IPS-11a (cell line): ENCODE data around the gene F8.
A peak's percentile ranks its signal among the peaks of the same experiment; 100 is the strongest.
"Not testable (repeated sequence)": the region's sequence is repeated elsewhere in the genome, so short reads cannot be mapped to it uniquely, and the experiment has no call there.

Source experiments
- H3K4me3 ChIP-seq: one replicate; pipeline ENCODE4 v1.5.1; 2013; ENCODE audit warnings: low read depth, low read length, control low read depth

The F8 gene

DNA sequence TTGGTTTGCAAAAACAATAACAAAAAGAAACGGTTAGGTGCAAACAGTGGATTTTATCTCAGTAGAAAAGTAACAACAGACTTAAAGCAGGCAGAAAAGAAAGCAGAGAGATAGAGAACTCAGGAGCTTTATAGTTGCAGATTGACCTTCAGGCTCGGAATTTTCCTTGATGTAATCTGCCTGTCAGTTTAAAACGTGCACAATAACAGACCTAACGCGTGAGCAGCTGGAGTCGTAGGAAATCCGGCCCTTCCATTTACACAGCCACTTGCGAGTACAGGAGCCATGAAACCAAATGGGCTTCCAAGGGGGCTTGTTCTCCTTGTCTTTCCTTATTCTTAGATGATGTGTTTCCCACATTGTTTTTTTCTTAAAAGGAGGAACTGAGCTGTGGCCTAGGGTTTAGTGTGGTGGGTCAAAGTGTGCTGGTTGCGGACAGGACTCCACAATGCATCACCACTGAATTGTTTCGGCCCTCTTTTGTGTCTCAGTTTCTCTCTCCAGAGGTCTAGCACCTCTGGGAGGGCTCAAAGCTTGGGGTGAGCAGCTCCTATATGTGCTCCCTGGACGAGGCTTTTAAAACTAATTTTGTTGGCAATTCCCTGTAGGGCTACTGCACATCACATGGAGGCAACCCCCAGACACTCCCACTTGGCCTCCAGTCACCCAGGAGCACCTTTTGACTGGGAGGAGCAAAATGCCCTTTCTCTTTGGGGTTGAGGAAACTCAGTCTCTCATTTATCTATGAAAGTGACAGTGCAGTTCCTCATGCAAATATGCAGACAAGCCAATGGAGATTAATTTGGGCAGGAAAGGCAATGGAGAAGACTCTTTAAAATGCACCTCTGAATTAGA lies 203.4 kb downstream of the F8 start:
- H3K4me3 ChIP-seq = no peak overlapping the region

DNA sequence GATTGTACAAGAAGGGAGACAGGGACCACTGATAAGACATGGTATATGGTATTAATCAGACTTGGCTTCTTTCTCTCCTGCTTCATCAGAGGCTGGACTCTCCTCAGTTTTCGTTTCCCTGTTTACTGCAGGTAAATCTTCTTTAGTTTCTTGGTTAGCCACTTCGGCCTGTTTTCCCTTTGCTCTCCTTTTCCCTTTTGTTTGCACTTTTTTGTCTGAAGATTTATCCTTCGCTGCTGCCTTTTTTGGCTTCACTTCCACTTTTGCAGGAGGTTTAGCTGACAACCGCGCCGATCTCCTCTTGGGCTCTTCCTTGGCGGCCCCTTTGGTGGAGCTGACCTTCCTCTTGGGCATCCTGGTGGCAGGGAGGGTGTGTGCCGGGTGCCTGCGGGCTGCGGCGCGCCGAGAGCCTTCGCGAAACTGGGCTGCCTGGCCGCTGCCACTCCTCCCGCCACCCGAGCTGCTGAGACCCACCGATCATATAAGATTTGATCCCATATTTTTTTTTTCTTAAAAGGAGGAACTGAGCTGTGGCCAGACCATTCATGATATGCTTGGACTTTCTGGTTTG lies 205.4 kb downstream of the F8 start:
- not testable (repeated sequence) for H3K4me3 ChIP-seq

DNA sequence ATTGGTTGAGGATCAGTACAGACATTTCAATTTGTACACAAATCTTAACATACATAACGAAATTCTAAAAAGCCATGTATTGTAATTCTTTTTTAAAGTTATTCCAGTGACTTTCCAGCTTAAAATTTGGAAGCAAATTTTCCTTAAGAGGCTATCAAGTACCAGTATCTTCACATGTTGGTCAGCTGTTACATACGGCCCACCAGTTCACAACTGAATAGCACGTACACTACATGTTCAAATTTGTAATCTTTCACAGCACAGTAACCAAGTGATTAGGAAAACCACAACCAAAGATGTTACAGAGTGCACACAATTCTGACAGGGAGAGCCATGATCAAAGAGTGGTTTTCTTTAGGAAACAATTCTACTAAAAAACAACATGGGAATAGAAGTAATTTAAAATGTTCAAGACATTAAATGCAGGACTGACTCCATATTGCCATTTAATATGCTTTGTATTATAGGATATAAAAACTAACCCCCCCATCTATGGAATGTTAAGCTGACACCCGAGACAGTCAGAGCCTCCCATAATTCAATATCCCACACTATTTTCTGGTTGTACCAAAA lies 206.1 kb downstream of the F8 start:
- H3K4me3 ChIP-seq = not testable (repeated sequence)

DNA sequence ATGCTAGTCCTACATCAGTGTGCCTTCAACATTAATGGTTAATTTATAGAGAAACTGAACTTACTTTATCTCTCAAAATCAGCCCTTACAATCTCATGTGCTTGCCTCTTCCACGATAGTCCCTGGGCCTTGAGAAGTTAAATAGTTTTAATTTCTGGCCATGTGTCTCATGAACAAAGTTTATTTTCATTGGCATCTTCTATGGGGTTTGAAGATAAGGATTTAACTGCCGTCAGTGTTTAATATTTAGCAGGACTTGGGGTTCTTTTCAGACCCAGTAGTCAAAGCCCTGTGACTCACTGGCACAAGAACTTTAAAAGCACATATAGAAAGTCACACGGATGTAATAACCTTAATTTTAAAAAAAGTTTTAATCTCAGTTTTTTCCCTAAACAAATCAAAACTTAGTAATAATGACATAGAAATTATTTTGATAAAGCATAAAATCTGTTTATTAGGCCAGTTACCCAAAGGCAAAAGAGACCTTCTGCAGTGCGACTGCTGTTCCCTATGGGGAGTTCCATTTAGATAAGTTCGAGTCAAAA lies 207.2 kb downstream of the F8 start:
- no peak overlapping the region for H3K4me3 ChIP-seq

DNA sequence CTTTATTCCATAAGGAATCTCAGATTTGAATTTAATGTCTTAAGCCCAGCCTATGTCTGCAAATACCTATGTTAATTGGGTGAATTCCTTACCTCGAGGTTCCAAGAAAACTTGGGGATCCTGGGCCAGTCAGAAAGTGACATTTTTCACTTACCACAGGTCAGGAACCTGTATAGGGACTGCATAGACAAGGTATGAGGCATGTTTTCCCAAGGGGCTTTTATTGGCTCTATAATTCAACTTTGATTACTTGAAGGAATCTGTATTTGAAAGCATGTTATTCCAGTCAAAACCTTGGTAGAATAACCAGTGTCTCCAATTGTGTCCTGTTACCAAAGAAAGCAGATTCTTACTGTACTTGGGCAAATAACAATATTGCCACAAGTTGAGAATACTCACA lies 208.7 kb downstream of the F8 start:
- H3K4me3 ChIP-seq = no peak overlapping the region

DNA sequence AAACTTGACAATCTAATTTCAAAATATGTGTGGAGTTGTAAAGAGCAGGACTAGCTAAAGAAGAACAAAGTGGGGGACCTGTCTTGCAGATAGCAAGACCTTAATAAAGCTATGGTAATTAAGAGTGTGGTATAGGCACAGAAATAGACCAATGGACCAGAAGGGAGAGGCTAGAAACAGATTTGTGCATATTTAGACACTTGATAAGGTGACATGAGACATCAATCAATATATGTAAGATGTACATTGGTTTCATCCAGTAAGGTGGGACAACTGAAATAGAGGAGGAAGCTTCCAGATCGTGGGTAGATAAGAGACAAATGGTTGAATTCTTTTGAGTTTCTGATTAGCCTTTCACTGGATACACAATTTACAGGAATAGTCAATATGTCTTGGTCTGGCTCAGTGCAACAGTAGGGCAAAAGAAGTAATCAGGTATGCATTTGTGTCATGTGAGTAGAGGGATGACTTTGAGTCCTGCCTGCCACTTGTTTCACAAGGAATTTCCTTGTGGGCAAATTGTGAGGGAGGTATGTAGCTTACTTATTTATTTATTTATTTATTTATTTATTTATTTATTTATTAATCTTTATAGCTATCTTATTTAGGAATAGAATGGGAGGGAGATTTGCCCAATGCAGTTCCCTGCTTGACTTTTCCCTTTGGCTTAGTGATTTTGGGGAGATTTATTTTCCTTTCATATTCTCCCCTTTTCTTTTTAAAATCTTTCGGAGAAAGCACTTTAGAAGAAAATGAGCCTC lies 210.0 kb downstream of the F8 start:
- no peak overlapping the region for H3K4me3 ChIP-seq

DNA sequence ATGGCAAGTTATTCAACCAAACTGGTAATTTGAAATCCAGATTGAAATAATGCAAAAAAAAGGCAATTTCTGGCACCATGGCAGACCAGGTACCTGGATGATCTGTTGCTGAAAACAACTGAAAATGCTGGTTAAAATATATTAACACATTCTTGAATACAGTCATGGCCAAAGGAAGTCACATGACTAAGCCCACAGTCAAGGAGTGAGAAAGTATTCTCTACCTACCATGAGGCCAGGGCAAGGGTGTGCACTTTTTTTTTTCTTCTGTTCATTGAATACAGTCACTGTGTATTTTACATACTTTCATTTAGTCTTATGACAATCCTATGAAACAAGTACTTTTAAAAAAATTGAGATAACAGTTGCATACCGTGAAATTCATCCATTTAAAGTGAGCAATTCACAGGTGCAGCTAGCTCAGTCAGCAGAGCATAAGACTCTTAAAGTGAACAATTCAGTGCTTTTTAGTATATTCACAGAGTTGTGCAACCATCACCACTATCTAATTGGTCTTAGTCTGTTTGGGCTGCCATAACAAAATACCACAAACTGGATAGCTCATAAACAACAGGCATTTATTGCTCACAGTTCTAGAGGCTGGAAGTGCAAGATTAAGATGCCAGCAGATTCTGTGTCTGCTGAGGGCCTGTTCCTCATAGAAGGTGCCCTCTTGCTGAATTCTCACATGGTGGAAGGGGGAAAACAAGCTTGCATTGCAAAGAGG lies 212.4 kb downstream of the F8 start:
- H3K4me3 ChIP-seq = no peak overlapping the region

DNA sequence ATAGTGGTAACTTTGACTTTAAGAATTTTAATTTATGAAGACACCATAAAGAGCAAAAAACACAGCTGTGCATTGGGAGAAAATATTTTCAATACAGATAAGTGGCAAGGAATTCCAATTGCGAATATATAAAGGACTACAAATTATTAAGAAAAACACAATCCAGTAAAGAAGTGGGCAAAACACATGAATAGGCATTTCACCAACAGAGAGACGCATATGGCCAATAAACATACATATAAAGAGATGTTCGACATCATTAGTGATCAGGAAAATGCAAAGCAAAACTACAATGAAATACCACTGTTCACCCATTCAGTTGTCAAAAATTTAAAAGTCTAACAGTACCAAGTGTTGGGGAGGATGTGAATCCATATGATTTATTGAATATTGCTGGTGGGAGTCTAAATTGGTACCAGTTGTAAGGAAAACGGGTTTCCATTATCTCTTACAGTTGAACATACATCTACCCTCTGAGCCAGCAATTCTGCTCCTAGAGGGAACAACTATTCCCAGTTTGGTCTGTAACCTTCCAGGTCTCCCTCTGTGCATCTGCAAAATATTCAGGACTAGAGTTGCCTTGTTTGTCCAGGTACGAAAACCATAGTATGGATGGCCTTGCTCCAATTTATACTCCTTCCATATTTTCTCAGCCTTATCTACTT lies 215.6 kb downstream of the F8 start:
- H3K4me3 ChIP-seq = no peak overlapping the region

DNA sequence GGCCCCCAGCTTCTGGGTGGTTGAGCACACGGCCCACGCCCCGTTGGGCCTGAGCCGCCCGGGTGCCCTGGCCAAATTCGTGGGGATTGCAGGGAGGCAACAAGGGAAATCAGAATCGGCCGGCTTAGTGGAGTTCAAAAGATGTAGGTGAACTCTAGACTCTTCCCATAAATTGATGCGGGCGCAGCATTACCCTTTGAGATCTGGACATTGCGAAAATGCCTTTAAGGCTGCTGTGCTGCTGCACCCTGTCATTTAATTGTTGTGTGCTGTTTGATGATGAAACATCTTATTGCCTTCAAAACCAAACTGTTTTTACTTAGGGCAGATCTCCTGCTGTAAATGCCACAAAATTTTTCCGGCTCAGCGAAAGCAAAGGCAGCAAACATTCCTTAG lies 216.8 kb downstream of the F8 start:
- H3K4me3 ChIP-seq = peak overlapping the region; percentile 39

DNA sequence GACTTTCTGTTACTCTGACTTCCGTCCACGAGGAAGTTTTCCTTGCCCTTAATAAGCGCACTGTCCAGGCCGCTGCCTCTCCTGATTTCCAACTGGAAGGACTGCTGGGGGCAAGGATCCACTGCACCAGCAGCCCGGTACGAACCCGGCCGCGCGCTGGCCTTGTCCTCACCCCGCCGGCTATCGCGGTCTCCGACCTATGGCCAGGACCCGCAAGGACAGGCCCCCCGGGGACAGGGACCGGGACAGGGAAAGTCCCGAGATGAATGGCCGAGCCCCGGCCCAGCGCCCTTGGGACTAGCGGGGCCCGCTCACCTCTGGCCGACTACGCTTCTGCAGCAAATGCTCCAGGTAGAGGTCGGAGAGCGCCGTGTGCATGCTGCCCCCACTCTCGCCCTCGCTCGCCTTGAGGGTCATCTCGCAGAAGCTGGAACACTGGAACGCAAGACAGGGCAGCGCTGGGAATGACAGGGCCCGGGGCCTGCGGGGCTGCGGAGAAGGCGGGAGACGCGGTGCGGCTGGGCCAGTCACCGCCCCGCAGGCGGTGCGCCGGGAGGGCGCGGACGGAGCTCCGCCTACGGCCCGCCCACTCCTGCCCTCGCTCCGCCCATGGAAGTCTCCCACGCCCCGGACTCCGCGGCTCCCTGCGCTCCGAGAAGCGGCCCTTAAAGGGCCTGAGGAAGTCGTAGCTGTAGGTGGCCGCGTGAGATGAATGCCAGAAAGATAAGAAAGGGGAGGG lies 217.4 kb downstream of the F8 start, which contains the start of gene MPP1:
MPP1 (minus strand) TSS at position 529 of the 739 bp plus-strand sequence; CDS start at position 417, 112 bp downstream.
- peak within 1 kb of the TSS; percentile 39 for H3K4me3 ChIP-seq

DNA sequence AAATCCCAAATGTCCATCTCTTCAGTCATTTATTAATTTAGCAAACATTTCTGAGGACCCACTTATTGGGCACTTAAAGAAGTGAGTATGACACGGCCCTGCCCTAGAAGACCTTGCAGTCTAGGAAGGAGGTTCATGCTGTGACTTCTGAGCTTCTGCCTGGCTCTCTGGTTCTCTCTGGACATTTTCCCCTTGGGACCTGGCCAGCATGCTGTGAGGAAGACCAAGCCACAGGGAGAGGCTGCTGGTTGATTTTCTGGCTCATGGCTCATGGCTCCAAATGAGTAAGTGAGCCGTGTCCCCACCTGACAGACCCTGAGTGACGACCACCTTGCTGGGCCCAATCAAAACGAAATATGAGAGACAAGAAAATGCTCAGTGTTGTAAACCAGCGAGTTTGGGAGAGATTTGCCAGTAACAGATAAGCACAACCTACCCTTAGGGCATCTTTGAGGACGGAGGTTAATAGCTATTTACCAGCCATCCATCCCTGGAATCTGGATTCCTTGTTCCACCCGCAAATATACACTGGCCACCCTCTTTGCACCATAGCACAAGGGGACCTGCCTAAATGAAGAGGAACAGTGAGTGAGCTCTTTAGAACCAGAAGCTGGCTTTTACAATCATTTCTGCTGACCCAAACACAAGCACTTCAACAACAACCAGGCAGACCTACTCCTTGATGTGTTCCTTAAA lies 218.1 kb downstream of the F8 start:
- H3K4me3 ChIP-seq = peak overlapping the region; percentile 39

DNA sequence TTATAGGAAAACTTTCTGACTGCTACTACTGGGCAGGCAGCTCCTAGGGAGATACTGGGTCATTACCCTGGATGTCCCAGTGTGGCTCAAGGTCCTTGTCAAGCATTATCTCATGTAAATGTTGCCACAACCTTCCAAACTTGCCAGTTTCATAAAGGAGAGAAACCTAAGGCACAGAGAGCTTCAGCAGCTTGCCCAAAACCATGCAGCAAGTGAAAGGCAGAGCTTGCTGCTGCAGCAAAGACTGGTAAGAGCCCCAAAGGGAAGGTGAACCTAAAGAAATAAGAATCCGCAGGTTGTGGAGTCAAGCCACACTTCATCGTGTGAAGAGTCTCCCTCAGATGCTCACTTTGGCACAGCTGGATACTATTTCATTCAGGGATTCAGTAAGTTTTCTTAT lies 219.6 kb downstream of the F8 start:
- H3K4me3 ChIP-seq = no peak overlapping the region

DNA sequence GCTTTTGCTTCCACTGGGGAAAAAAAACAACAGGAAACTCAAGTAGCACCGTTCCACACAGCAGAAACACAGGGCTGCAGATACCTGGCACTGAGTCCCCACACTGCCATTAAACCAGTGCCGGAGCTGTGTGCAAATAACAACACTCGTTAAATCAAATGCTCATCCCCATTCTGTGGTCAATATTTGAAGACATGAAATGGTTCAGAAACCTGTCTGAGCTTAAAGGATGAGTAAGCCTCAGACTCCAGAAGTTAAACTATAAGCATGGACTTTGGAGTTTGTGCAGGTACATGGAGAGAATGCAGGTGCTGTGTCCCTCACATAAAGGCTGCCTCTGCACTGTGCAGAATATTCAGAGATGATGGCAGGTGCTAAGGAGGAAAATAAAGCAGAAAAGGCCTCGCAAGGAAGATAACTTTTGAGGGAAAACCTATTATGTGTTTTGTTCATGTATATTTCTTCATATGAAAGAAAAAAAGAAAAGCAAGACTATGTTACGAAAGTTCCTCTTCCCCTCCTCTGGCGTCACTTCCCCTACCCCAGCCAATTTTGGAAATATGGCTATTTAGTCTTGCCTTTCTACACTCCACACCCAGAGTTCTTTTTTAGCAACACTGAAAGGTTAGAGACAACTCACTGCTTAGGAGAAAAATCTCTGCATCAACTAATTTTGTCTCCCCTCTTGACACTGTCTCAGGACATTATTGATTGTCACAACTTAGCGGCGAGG lies 221.9 kb downstream of the F8 start:
- H3K4me3 ChIP-seq = no peak overlapping the region

DNA sequence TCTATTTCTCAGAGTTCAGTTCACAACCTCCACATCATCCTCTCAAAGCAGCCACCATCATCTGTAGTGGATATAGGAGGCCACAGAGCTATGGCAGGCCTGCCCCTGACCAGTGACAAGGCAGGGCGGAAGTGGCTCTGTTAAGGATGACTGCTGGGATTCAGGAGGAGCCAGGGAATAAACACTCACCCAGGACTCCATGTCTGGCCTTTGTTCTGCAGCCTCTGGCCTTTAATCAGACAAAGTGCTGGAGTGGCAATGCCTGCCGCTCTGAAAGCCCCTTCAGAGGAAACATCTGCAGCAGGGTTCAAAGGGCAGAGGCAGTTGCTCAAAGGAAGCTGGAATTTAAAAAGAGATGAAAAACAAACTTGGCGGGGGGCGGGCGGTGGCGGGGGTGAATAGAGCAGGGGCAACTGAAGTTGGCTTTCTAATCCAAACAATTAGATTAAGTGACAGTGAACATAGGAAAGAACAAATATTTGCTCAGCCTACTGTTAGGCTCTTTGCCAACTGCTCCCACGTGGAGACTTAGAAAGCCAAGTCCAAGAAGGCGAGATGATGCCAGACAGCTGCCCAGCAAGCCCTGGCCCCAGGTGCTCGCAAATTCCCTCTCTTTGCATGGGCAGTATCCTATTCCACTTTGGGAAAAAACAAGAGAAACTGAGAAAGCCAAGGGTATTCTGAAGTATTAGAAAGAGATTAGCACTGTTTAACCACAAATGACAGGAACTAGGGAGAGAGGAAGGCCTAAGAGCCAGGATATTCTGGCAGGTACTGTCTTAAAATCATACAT lies 222.8 kb downstream of the F8 start:
- H3K4me3 ChIP-seq = no peak overlapping the region

DNA sequence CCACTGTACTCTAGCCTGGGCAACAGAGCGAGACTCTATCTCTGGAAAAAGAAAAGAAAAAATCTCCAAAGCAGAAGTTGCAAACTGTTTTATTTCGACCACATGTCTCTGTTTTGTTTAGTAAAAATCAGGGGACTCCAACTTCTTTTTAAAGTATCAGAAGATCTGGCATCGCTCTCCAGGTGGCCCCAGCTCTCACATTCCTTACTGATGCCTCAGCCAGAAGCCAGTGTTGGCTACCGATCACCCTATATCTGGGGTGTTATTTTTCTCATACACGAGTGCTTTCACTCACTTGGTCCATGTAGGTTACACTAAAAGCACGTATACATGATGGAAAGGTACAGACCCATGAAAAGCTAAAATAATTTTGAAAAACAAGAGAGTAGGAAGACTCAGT lies 225.5 kb downstream of the F8 start:
- no peak overlapping the region for H3K4me3 ChIP-seq

DNA sequence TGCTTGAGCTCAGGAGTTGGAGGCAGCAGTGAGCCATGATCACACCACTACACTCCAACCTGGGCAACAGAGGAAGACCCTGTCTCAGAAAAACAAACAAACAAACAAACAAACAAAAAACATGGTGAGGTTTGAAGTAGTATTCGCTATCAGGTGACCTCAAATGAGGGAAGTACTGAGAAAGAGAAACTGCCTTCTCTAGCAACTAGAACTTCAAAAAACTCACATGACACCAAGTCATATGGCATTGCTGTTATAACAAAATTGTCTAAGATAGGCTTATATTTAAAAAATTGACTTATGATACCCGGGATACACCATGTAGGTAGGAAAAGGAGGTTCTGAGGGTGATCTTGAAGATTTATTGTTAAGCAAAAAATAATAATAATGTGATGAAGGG lies 227.5 kb downstream of the F8 start:
- no peak overlapping the region for H3K4me3 ChIP-seq

DNA sequence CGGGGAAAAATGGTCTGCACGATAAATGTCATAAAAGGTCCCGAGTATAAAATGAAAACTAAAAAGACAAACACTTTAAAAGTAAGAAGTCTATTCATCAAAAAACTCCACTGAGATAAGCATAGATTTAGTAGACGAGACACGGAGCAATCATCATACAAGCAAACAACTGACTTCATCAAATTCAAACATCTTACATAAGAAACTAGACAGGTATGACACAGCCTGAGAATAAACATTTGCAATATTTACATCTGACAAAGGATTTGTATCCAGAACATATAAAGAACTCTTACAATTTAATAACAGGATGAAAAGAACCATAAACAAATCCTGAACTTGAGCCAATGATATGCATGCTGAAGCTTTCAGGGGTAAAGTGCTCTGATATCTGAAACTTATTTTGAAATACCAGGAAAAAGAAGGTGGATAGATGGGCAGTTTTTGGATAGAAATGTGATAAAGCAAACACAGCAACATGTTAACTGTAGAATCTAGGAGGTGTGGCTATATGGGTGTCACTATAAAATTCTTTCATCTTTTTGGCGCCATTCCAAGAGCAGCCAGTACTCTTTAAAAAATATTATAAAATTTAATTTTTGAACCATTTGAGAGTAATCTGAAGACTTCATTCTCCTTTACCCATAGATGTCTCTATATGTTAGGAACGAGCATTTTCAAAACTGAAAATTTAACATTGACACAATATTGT lies 229.3 kb downstream of the F8 start:
- H3K4me3 ChIP-seq = no peak overlapping the region
